H1 (cell line): ENCODE measurements around the gene NUP50. TPM values are rescaled to one million over a fixed set of nuclear protein-coding genes. Genes with fewer than 3 reads are reported as not detected.

Experiments
- CTCF ChIA-PET: fragments of 300-600 bp; sonication (Branson Sonifier 250); formaldehyde crosslinking; loops from one replicate; lab custom pipeline; 2021; ENCODE audit not compliant: partially characterized antibody; lab: Charles Lee
- POLR2A ChIA-PET: fragments of 300-600 bp; sonication (Branson Sonifier 250); formaldehyde crosslinking; loops from one replicate; lab custom pipeline; 2021; ENCODE audit warnings: inconsistent platforms; ENCODE audit not compliant: partially characterized antibody; lab: Charles Lee
- DNase-seq, 2 experiments: peaks; one replicate each; pipeline versions ENCODE4 v3.0.0 to v3.0.0-alpha.2; 2010 to 2022; ENCODE audit warnings: low spot score in 2 of 2, low read depth in 1 of 2, mixed read lengths in 1 of 2
- FAIRE-seq: peaks from 2 replicates; lab custom pipeline; 2011; peaks lifted over from hg19 to GRCh38; lab: Jason Lieb, UNC
- H2AFZ ChIP-seq: 2 replicates; pipeline ENCODE4 v1.8.1; 2012; ENCODE audit warnings: low read length, inconsistent platforms
- H2AK5ac ChIP-seq: 2 replicates; pipeline ENCODE4 v1.6.1; 2013; ENCODE audit warnings: low read depth, low read length
- H2BK120ac ChIP-seq: replicated peaks from 2 replicates; pipeline ENCODE3; 2013; ENCODE audit warnings: low read depth, low read length, inconsistent platforms
- H2BK12ac ChIP-seq: 2 replicates; pipeline ENCODE4 v1.6.1; 2013; ENCODE audit warnings: low read depth, low read length
- H2BK15ac ChIP-seq: 2 replicates; pipeline ENCODE4 v1.6.1; 2013; ENCODE audit warnings: low read length
- H2BK20ac ChIP-seq: 2 replicates; pipeline ENCODE4 v1.6.1; 2013; ENCODE audit warnings: low read length
- H2BK5ac ChIP-seq: 2 replicates; pipeline ENCODE4 v1.6.1; 2013; ENCODE audit warnings: low read depth, low read length
- H3K14ac ChIP-seq: 2 replicates; pipeline ENCODE4 v1.6.1; 2013; ENCODE audit warnings: inconsistent platforms; ENCODE audit not compliant: insufficient read length
- H3K18ac ChIP-seq: 2 replicates; pipeline ENCODE4 v1.6.1; 2013; ENCODE audit warnings: low read length; ENCODE audit errors: extremely low read depth
- H3K23ac ChIP-seq: 2 replicates; pipeline ENCODE4 v1.6.1; 2013; ENCODE audit warnings: inconsistent platforms; ENCODE audit not compliant: insufficient read length
- H3K23me2 ChIP-seq: 2 replicates; pipeline ENCODE4 v1.6.1; 2013; ENCODE audit warnings: low read depth, low read length
- H3K27ac ChIP-seq: 2 replicates; pipeline ENCODE4 v1.6.1; 2011; ENCODE audit warnings: low read depth, low read length, inconsistent platforms
- H3K27me3 ChIP-seq, 4 experiments: replicated peaks in 1 of 4; 1 replicate in 1 of 4; 2 replicates in 3 of 4; pipeline versions ENCODE4 v1.6.1 to v1.8.1; 2011 to 2013; ENCODE audit warnings: low read length in 3 of 4, mild to moderate bottlenecking in 3 of 4, inconsistent platforms in 2 of 4, mixed read lengths in 2 of 4, moderate library complexity in 1 of 4; ENCODE audit not compliant: control insufficient read depth in 3 of 4, insufficient read depth in 3 of 4; ENCODE audit errors: extremely low read depth in 1 of 4
- H3K36me3 ChIP-seq, 4 experiments: 2 replicates each; pipeline versions ENCODE4 v1.6.1 to v1.8.1; 2011 to 2013; ENCODE audit warnings: mild to moderate bottlenecking in 4 of 4, low read length in 3 of 4, moderate library complexity in 2 of 4, control low read depth in 1 of 4, inconsistent platforms in 1 of 4; ENCODE audit not compliant: insufficient read depth in 4 of 4, control insufficient read depth in 2 of 4
- H3K4ac ChIP-seq: replicated peaks from 2 replicates; pipeline ENCODE3; 2013; ENCODE audit warnings: low read length, low read depth, mixed read lengths, inconsistent platforms; ENCODE audit not compliant: insufficient read length
- H3K4me1 ChIP-seq, 4 experiments: replicated peaks in 1 of 4; 1 replicate in 1 of 4; 2 replicates in 3 of 4; pipeline versions ENCODE4 v1.6.1 to v1.8.1; 2011 to 2013; ENCODE audit warnings: low read length in 3 of 4, inconsistent platforms in 2 of 4, mixed read lengths in 1 of 4; ENCODE audit not compliant: insufficient read depth in 4 of 4, control insufficient read depth in 3 of 4
- H3K4me2 ChIP-seq, 2 experiments: 2 replicates each; pipeline versions ENCODE4 v1.6.1 to v1.8.1; 2011 to 2013; ENCODE audit warnings: low read depth in 2 of 2, low read length in 2 of 2, control low read depth in 1 of 2, inconsistent platforms in 1 of 2, mild to moderate bottlenecking in 1 of 2; ENCODE audit not compliant: insufficient read depth in 1 of 2
- H3K4me3 ChIP-seq, 4 experiments: fragments of 200-600, 300-600 bp in 1 of 4; sonication (generic), shearing (Covaris generic), sonication (Bioruptor Twin) in 1 of 4; 2 replicates each; pipeline versions ENCODE4 v1.5.1 to v1.8.1; 2011 to 2016; ENCODE audit warnings: low read length in 4 of 4, low read depth in 3 of 4, control low read depth in 2 of 4, inconsistent platforms in 2 of 4, mild to moderate bottlenecking in 2 of 4, mixed read lengths in 1 of 4, moderate library complexity in 1 of 4; ENCODE audit not compliant: insufficient read depth in 2 of 4; ENCODE audit errors: extremely low read depth in 1 of 4
- H3K56ac ChIP-seq: replicated peaks from 2 replicates; pipeline ENCODE3; 2013; ENCODE audit warnings: low read depth, mild to moderate bottlenecking, mixed read lengths, low read length, inconsistent platforms; ENCODE audit not compliant: insufficient read length
- H3K79me1 ChIP-seq: 2 replicates; pipeline ENCODE4 v1.6.1; 2013; ENCODE audit warnings: low read depth, low read length, control low read depth
- H3K79me2 ChIP-seq, 2 experiments: 2 replicates each; pipeline versions ENCODE4 v1.6.1 to v1.8.1; 2012 to 2013; ENCODE audit warnings: low read length in 2 of 2, mild to moderate bottlenecking in 2 of 2, inconsistent platforms in 1 of 2; ENCODE audit not compliant: insufficient read depth in 2 of 2, control insufficient read depth in 1 of 2
- H3K9ac ChIP-seq, 4 experiments: replicated peaks in 1 of 4; 1 replicate in 1 of 4; 2 replicates in 3 of 4; pipeline versions ENCODE4 v1.6.1 to v1.8.1; 2011 to 2013; ENCODE audit warnings: low read depth in 3 of 4, low read length in 3 of 4, control low read depth in 2 of 4, mild to moderate bottlenecking in 2 of 4, moderate library complexity in 2 of 4, inconsistent platforms in 1 of 4; ENCODE audit errors: extremely low read depth in 1 of 4
- H3K9me3 ChIP-seq, 2 experiments: 2 replicates each; pipeline versions ENCODE4 v1.6.1 to v1.8.1; 2012 to 2013; ENCODE audit warnings: mild to moderate bottlenecking in 2 of 2, moderate library complexity in 2 of 2, control low read depth in 1 of 2, inconsistent platforms in 1 of 2, low read depth in 1 of 2, low read length in 1 of 2, mixed read lengths in 1 of 2; ENCODE audit not compliant: insufficient read depth in 2 of 2
- H4K20me1 ChIP-seq, 2 experiments: replicated peaks in 1 of 2; 2 replicates each; pipeline versions ENCODE3 to v1.8.1; 2011 to 2013; ENCODE audit warnings: inconsistent platforms in 2 of 2, low read length in 2 of 2, mild to moderate bottlenecking in 1 of 2; ENCODE audit not compliant: insufficient read depth in 2 of 2, control insufficient read depth in 1 of 2
- H4K5ac ChIP-seq: 2 replicates; pipeline ENCODE4 v1.6.1; 2013; ENCODE audit warnings: low read length, low read depth, mixed read lengths, inconsistent platforms; ENCODE audit not compliant: insufficient read length
- H4K8ac ChIP-seq: 2 replicates; pipeline ENCODE4 v1.8.0; 2013; ENCODE audit warnings: mild to moderate bottlenecking, moderate library complexity, low read length, inconsistent platforms; ENCODE audit not compliant: insufficient read depth; ENCODE audit errors: extremely low read depth
- H4K91ac ChIP-seq: replicated peaks from 2 replicates; pipeline ENCODE3; 2013; ENCODE audit warnings: low read length, mixed read lengths, inconsistent platforms; ENCODE audit not compliant: insufficient read length
- PHF8 ChIP-seq: fragments of 200-600 bp; sonication (generic); conservative IDR thresholded peaks from 2 replicates; pipeline ENCODE4 v1.7.1; 2012; ENCODE audit warnings: low read depth, mild to moderate bottlenecking, inconsistent platforms, low read length, moderate library complexity
- WGBS, 2 experiments: shearing (Covaris generic) in 1 of 2; methylation state at CpG; one replicate each; pipeline versions ENCODE4 v1.1.6 to v1.1.7; 2013 to 2015; ENCODE audit warnings: low lambda C conversion rate in 2 of 2, mixed read lengths in 2 of 2, inconsistent platforms in 1 of 2, low coverage in 1 of 2, missing lambda C conversion rate in 1 of 2; ENCODE audit not compliant: insufficient replicate concordance in 2 of 2, insufficient coverage in 1 of 2, insufficient read length in 1 of 2; ENCODE audit errors: extremely low coverage in 1 of 2, missing lambda C conversion rate in 1 of 2; 5-methylcytosine and 5-hydroxymethylcytosine counted together
- polyA plus RNA-seq, 7 experiments: library from polyadenylated mRNA; depleted of rRNA in 3 of 7; stranded (reverse) in 5 of 7; unstranded in 2 of 7; fragments of >200 nt in 5 of 7; fragments of 200-250 nt in 2 of 7; gene quantifications; 1 replicate in 5 of 7; 2 replicates in 1 of 7; 4 replicates in 1 of 7; pipeline versions ENCODE4 v1.2.1 to v1.2.3, GENCODE V29; 2011 to 2013; ENCODE audit warnings: missing spikeins in 2 of 7, mixed read lengths in 2 of 7
- total RNA-seq: library from RNA; stranded (reverse); fragmentation: NEBNext Ultra II Directional; extraction: Animal tissue kit (Norgen Biotek cat#: 25700); gene quantifications from 2 replicates; pipeline ENCODE4 v1.2.1, GENCODE V29; 2021

Gene NUP50
- total and polyA plus RNA-seq, 2 of the 8 experiments (the other 6 are each of a cell fraction or from before 2014, with no cell fraction given) = 20.0 to 112 TPM

GRCh38 chr22:45120440-45120839 lies 43.3 kb upstream of the NUP50 start:
- Histone ChIP-seq H3K4me1 (peaks cover 5 to 12% (median 8%) of the 10 kb centered on the region in 4 experiments; a peak in 5 of 7 replicates), H4K20me1 (no peaks in the 10 kb centered on the region), H2BK5ac (no peak overlapping the region), H4K91ac (no peak overlapping the region), H2BK20ac (no peak overlapping the region), H3K4me2 (no peak overlapping the region), H3K27me3 (no peaks in the 10 kb centered on the region), H3K79me1 (no peaks in the 10 kb centered on the region), H2AFZ (no peak overlapping the region), H2BK15ac (no peak overlapping the region), H3K14ac (no peak overlapping the region), H3K56ac (no peak overlapping the region), H3K23me2 (no peaks in the 10 kb centered on the region), H2BK12ac (no peak overlapping the region), H3K4ac (no peak overlapping the region), H3K9me3 (no peaks in the 10 kb centered on the region), H4K5ac (no peak overlapping the region), H3K79me2 (no peaks in the 10 kb centered on the region), H3K9ac (no peak overlapping the region), H2BK120ac (no peak overlapping the region), H2AK5ac (no peak overlapping the region), H3K4me3 (no peak overlapping the region), H4K8ac (no peak overlapping the region), H3K23ac (no peak overlapping the region), H3K18ac (no peak overlapping the region), H3K27ac (no peak overlapping the region), H3K36me3 (no peaks in the 10 kb centered on the region)
- no peak for TF ChIP-seq PHF8
- DNase-seq (no peak), FAIRE-seq (no peak)
- POLR2A ChIA-PET = interaction anchor here (1.1 kb wide), 1 partner anchor 45 kb away, joined by 5 read pairs; no protein-coding TSS in a partner anchor
- WGBS, 2 experiments = 91% methylated on average over 7 of the region's 9 CpGs; no CpG with 5 or more reads in 1 of the 2 experiments
- CTCF ChIA-PET = interaction anchor here (0.7 kb wide), 1 partner anchor 24 kb away, joined by 3 read pairs; no protein-coding TSS in a partner anchor
